GM23338 (cell line): ENCODE measurements around the gene EIF4G3. TPM values are rescaled to one million over a fixed set of nuclear protein-coding genes. Genes with fewer than 3 reads are reported as not detected.

ENCODE experiments used
- ATAC-seq: fragments of 200-7000 bp; cut with Tn5 transposase; 3 replicates; pipeline ENCODE4 v1.9.1; 2020
- DNase-seq: peaks from one replicate; pipeline ENCODE4 v3.0.0-alpha.2; 2015; ENCODE audit warnings: low spot score
- H2AFZ ChIP-seq: fragments of 200-600 bp; sonication (generic); 2 replicates; pipeline ENCODE4 v1.8.0; 2016; ENCODE audit warnings: antibody characterized with exemption, mild to moderate bottlenecking, moderate library complexity
- H3F3A ChIP-seq: fragments of 200-600 bp; sonication (generic); replicated peaks from 2 replicates; pipeline ENCODE4 v1.8.0; 2017; ENCODE audit warnings: antibody characterized with exemption, mixed run types, low read depth
- H3K27ac ChIP-seq: fragments of 200-600 bp; sonication (generic); 2 replicates; pipeline ENCODE4 v1.6.1; 2016; ENCODE audit warnings: low read depth
- H3K27me3 ChIP-seq: fragments of 200-600 bp; sonication (generic); 2 replicates; pipeline ENCODE4 v1.8.0; 2016; ENCODE audit warnings: mild to moderate bottlenecking, mixed run types, moderate library complexity; ENCODE audit not compliant: insufficient read depth
- H3K36me3 ChIP-seq: fragments of 200-600 bp; sonication (generic); 2 replicates; pipeline ENCODE4 v1.8.0; 2016; ENCODE audit warnings: mild to moderate bottlenecking; ENCODE audit not compliant: insufficient read depth
- H3K4me1 ChIP-seq: fragments of 200-600 bp; sonication (generic); 2 replicates; pipeline ENCODE4 v1.8.0; 2016; ENCODE audit warnings: mild to moderate bottlenecking, moderate library complexity; ENCODE audit not compliant: insufficient read depth
- H3K4me2 ChIP-seq: fragments of 200-600 bp; sonication (generic); 2 replicates; pipeline ENCODE4 v1.7.1; 2017; ENCODE audit warnings: mixed run types
- H3K4me3 ChIP-seq: fragments of 200-600 bp; sonication (generic); 2 replicates; pipeline ENCODE4 v1.6.1; 2016; ENCODE audit warnings: mixed run types
- H3K79me2 ChIP-seq: fragments of 200-600 bp; sonication (generic); replicated peaks from 2 replicates; pipeline ENCODE4 v1.8.0; 2017; ENCODE audit warnings: mild to moderate bottlenecking; ENCODE audit not compliant: insufficient read depth
- H3K9me2 ChIP-seq: fragments of 200-600 bp; sonication (generic); 2 replicates; pipeline ENCODE4 v1.8.0; 2017; ENCODE audit not compliant: insufficient read depth
- H4K20me1 ChIP-seq: fragments of 200-600 bp; sonication (generic); replicated peaks from 2 replicates; pipeline ENCODE4 v1.8.0; 2017; ENCODE audit warnings: mild to moderate bottlenecking; ENCODE audit not compliant: insufficient read depth
- H3K27ac Mint-ChIP-seq: 2 replicates; pipeline ENCODE4 v1.8.0; 2020; ENCODE audit warnings: inconsistent platforms, mild to moderate bottlenecking, moderate library complexity, mixed read lengths
- H3K27me3 Mint-ChIP-seq: 3 replicates; pipeline ENCODE4 v1.8.0; 2022; ENCODE audit warnings: low read depth, mild to moderate bottlenecking, moderate library complexity, mixed read lengths, inconsistent platforms; ENCODE audit not compliant: insufficient read depth, poor library complexity
- H3K36me3 Mint-ChIP-seq: 3 replicates; pipeline ENCODE4 v1.8.0; 2021; ENCODE audit warnings: low read depth, mild to moderate bottlenecking, inconsistent platforms, moderate library complexity, mixed read lengths
- H3K4me1 Mint-ChIP-seq: 3 replicates; pipeline ENCODE4 v1.8.0; 2020; ENCODE audit warnings: mild to moderate bottlenecking, inconsistent platforms, mixed read lengths
- H3K4me3 Mint-ChIP-seq: 3 replicates; pipeline ENCODE4 v1.8.0; 2021; ENCODE audit warnings: moderate library complexity, mild to moderate bottlenecking, inconsistent platforms, mixed read lengths
- H3K9me3 Mint-ChIP-seq: 3 replicates; pipeline ENCODE4 v1.8.0; 2020; ENCODE audit warnings: moderate library complexity, mild to moderate bottlenecking, inconsistent platforms, mixed read lengths
- ETS1 ChIP-seq: IDR thresholded peaks from 2 replicates; pipeline ENCODE4 v1.6.1; 2016; ENCODE audit warnings: antibody characterized with exemption
- EZH2 ChIP-seq: fragments of 200-600 bp; sonication (generic); IDR thresholded peaks from one replicate; pipeline ENCODE4 v1.8.0; 2017; ENCODE audit warnings: antibody characterized with exemption, mild to moderate bottlenecking, low read depth; ENCODE audit not compliant: unreplicated experiment
- JUNB ChIP-seq: IDR thresholded peaks from one replicate; pipeline ENCODE4 v1.6.1; 2016; ENCODE audit warnings: antibody characterized with exemption; ENCODE audit not compliant: unreplicated experiment
- NANOG ChIP-seq: IDR thresholded peaks from 2 replicates; pipeline ENCODE4 v1.6.1; 2016; ENCODE audit warnings: antibody characterized with exemption, borderline replicate concordance
- POLR2AphosphoS5 ChIP-seq: IDR thresholded peaks from 2 replicates; pipeline ENCODE4 v1.6.1; 2016; ENCODE audit warnings: antibody characterized with exemption, low read depth
- ZNF462 ChIP-seq: fragments of 250-450 bp; sonication (Bioruptor Pico); IDR thresholded peaks from 2 replicates; pipeline ENCODE4 v1.5.0; 2020; ENCODE audit warnings: mild to moderate bottlenecking, moderate library complexity
- polyA plus RNA-seq: library from polyadenylated mRNA; unstranded; fragments of >200 nt; fragmentation: Nextera tagmentation; extraction: Ambion mirVana; gene quantifications from 2 replicates; pipeline ENCODE4 v1.2.1, GENCODE V29; 2016
- total RNA-seq: library from RNA; depleted of rRNA; stranded (reverse); fragments of >200 nt; shearing (Covaris generic); gene quantifications from 2 replicates; pipeline ENCODE4 v1.2.3, GENCODE V29; 2014

The EIF4G3 gene
- total and polyA plus RNA-seq, 2 experiments from 2014 or later: 37.9 to 68.1 TPM

- no peak for TF ChIP-seq ZNF462 (CRISPR knock-in tag)
Measured at GRCh38 chr1:21045351-21045750, 131.3 kb downstream of the EIF4G3 start (continued).

GRCh38 chr1:21042929-21043605, 133.6 kb downstream of the EIF4G3 start:
- peaks cover 20% of the 10 kb centered on the region; the same call in 2 of the 3 replicates for H3K4me1 Mint-ChIP-seq
- no peak overlapping the region for H3K27ac Mint-ChIP-seq
- H3K27me3 ChIP-seq: no peaks in the 10 kb centered on the region
- H3K36me3 ChIP-seq: no peaks in the 10 kb centered on the region
- TF ChIP-seq POLR2AphosphoS5 (no peak), JUNB (no peak), ETS1 (no peak), EZH2 (no peak), NANOG (no peak)
- H3K9me3 Mint-ChIP-seq: no peaks in the 10 kb centered on the region
- peaks cover 10% of the 10 kb centered on the region; the same call in 1 of the 2 replicates for H3K4me1 ChIP-seq
- H3K4me3 ChIP-seq: no peak overlapping the region
- H3F3A ChIP-seq: no peaks in the 10 kb centered on the region
- peaks cover 2% of the 10 kb centered on the region for H3K27me3 Mint-ChIP-seq
- no peak overlapping the region for H3K4me3 Mint-ChIP-seq
- DNase-seq: no peak
- no peak overlapping the region for H2AFZ ChIP-seq
- no peak overlapping the region for H3K27ac ChIP-seq
- H4K20me1 ChIP-seq: peaks cover 31% of the 10 kb centered on the region
- peaks cover 89% of the 10 kb centered on the region for H3K79me2 ChIP-seq
- no peaks in the 10 kb centered on the region for H3K9me2 ChIP-seq
- H3K36me3 Mint-ChIP-seq: no peaks in the 10 kb centered on the region; the same call in 2 of the 3 replicates
- no peak overlapping the region for H3K4me2 ChIP-seq
- no peak for ATAC-seq
